Measurements from ENCODE around the gene SYNPO2. TPM values are rescaled to one million over a fixed set of nuclear protein-coding genes. Genes with fewer than 3 reads are reported as not detected.
"Not testable (repeated sequence)": the region's sequence is repeated elsewhere in the genome, so short reads cannot be mapped to it uniquely, and the experiment has no call there.

SYNPO2 gene
- total and polyA plus RNA-seq, 2 of the 8 experiments (the other 6 are each of a cell fraction or from before 2014, with no cell fraction given), result 0.50 to 4.2 TPM

DNA sequence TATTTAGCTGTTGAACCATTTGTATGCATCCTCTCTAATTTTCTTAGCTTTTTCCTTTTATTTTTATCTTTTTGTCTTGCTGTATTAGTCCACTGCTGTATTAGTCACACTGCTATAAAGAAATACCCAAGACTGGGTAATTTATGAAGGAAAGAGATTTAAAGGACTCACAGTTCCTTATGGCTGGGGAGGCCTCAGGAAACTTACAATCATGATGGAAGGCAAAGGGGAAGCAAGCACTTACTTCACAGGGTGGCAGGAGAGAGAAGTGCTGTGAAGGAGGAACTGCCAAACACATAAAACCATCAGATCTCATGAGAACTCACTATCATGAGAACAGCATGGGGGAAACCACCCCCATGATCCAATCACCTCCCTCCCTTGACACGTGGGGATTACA is 114.3 kb downstream of the SYNPO2 start:
- H3K4me1 ChIP-seq (replicated peaks in 1 of 4; ENCODE audit: control insufficient read depth in 3 of 4, insufficient read depth in 4 of 4, low read length in 3 of 4); H4K20me1 ChIP-seq (replicated peaks in 1 of 2; ENCODE audit: control insufficient read depth in 1 of 2, insufficient read depth in 2 of 2, low read length in 2 of 2); POLR2A ChIA-PET (ENCODE audit: partially characterized antibody): not testable (repeated sequence)

More for the DNA sequence above, 114.3 kb downstream of the SYNPO2 start:
- H3K27me3 ChIP-seq (replicated peaks in 1 of 4; ENCODE audit: control insufficient read depth in 3 of 4, extremely low read depth in 1 of 4, insufficient read depth in 3 of 4, low read length in 3 of 4); H2BK15ac ChIP-seq (ENCODE audit: low read length); H3K18ac ChIP-seq (ENCODE audit: extremely low read depth, low read length); H3K4me2 ChIP-seq (ENCODE audit: insufficient read depth in 1 of 2, low read depth in 2 of 2, low read length in 2 of 2); H2BK20ac ChIP-seq (ENCODE audit: low read length); H3K56ac ChIP-seq (replicated peaks; ENCODE audit: insufficient read length, low read depth, low read length); H2BK12ac ChIP-seq (ENCODE audit: low read depth, low read length); H4K91ac ChIP-seq (replicated peaks; ENCODE audit: insufficient read length, low read length); H3K23ac ChIP-seq (ENCODE audit: insufficient read length); H3K27ac ChIP-seq (ENCODE audit: low read depth, low read length); H3K36me3 ChIP-seq (ENCODE audit: control insufficient read depth in 2 of 4, insufficient read depth in 4 of 4, low read length in 3 of 4); DNase-seq (ENCODE audit: low read depth in 1 of 2, low spot score in 2 of 2); H2BK5ac ChIP-seq (ENCODE audit: low read depth, low read length); H3K9ac ChIP-seq (replicated peaks in 1 of 4; ENCODE audit: extremely low read depth in 1 of 4, low read depth in 3 of 4, low read length in 3 of 4); FAIRE-seq; H3K79me1 ChIP-seq (ENCODE audit: low read depth, low read length); H3K23me2 ChIP-seq (ENCODE audit: low read depth, low read length); H4K8ac ChIP-seq (ENCODE audit: extremely low read depth, insufficient read depth, low read length); H3K9me3 ChIP-seq (ENCODE audit: insufficient read depth in 2 of 2, low read depth in 1 of 2, low read length in 1 of 2); H2AFZ ChIP-seq (ENCODE audit: low read length); H3K4ac ChIP-seq (replicated peaks; ENCODE audit: insufficient read length, low read depth, low read length); H4K5ac ChIP-seq (ENCODE audit: insufficient read length, low read depth, low read length); H2AK5ac ChIP-seq (ENCODE audit: low read depth, low read length); H3K4me3 ChIP-seq (ENCODE audit: extremely low read depth in 1 of 4, insufficient read depth in 2 of 4, low read depth in 3 of 4, low read length in 4 of 4); H2BK120ac ChIP-seq (replicated peaks; ENCODE audit: low read depth, low read length); H3K79me2 ChIP-seq (ENCODE audit: control insufficient read depth in 1 of 2, insufficient read depth in 2 of 2, low read length in 2 of 2); H3K14ac ChIP-seq (ENCODE audit: insufficient read length): not testable (repeated sequence)
- CTCF ChIA-PET (ENCODE audit: partially characterized antibody), result interaction anchor here (0.6 kb wide), 1 partner anchor 205 kb away, joined by 3 read pairs; no protein-coding TSS in a partner anchor
- 12% methylated on average over 1 of the region's 1 CpG; no CpG with 5 or more reads in 1 of the 2 experiments for WGBS, 2 experiments (ENCODE audit: extremely low coverage in 1 of 2, insufficient coverage in 1 of 2, insufficient read length in 1 of 2, insufficient replicate concordance in 2 of 2, low coverage in 1 of 2, low lambda C conversion rate in 2 of 2, missing lambda C conversion rate in 1 of 2)

Measured in H1 (cell line).